Thyroid gland (tissue), 4 donors: ENCODE measurements around the gene USH1G. TPM values are rescaled to one million over a fixed set of nuclear protein-coding genes. Genes with fewer than 3 reads are reported as not detected.

Source experiments
- DNase-seq, 2 donors: peaks; one replicate each; pipeline ENCODE4 v3.0.0-alpha.2; 2019
- H3K27ac ChIP-seq, 3 donors: fragments of 200-600 bp; sonication (generic); 1 replicate in 2 of 3; 2 replicates in 1 of 3; pipeline ENCODE4 v1.5.1; 2016 to 2019; ENCODE audit warnings: mild to moderate bottlenecking in 1 of 3, moderate library complexity in 1 of 3
- H3K27me3 ChIP-seq: fragments of 200-600 bp; sonication (generic); one replicate; pipeline ENCODE4 v1.5.1; 2019
- H3K36me3 ChIP-seq, 2 donors: fragments of 200-600 bp; sonication (generic); one replicate each; pipeline ENCODE4 v1.5.1; 2016 to 2019
- H3K4me1 ChIP-seq, 2 donors: fragments of 200-600 bp; sonication (generic); one replicate each; pipeline ENCODE4 v1.5.1; 2017 to 2019
- H3K4me3 ChIP-seq, 3 donors: fragments of 200-600 bp; sonication (generic); replicated peaks in 1 of 3; 1 replicate in 2 of 3; 2 replicates in 1 of 3; pipeline ENCODE4 v1.5.1; 2016; ENCODE audit warnings: mild to moderate bottlenecking in 1 of 3
- H3K9me3 ChIP-seq: fragments of 200-600 bp; sonication (generic); one replicate; pipeline ENCODE4 v1.5.1; 2017
- CTCF ChIP-seq, 6 experiments: fragments of 200-600 bp in 3 of 6; fragments of 450-650 bp in 3 of 6; sonication (generic) in 3 of 6; IDR thresholded peaks; one replicate each; pipeline ENCODE4 v1.5.1; 2016 to 2019; ENCODE audit warnings: antibody characterized with exemption in 6 of 6, mild to moderate bottlenecking in 2 of 6, inconsistent platforms in 1 of 6, moderate library complexity in 1 of 6
- POLR2A ChIP-seq, 2 donors: fragments of 450-650 bp; IDR thresholded peaks; one replicate each; pipeline ENCODE4 v1.6.1; 2017; ENCODE audit warnings: antibody characterized with exemption in 2 of 2, mild to moderate bottlenecking in 2 of 2, moderate library complexity in 1 of 2
- WGBS, 2 donors: methylation state at CpG; one replicate each; pipeline ENCODE4 v1.1.5; 2017; 5-methylcytosine and 5-hydroxymethylcytosine counted together
- intact Hi-C: fragments of 100-400 bp; cut with DNase I; formaldehyde crosslinking; loops from one replicate; pipeline ENCODE4 v1.15.1; 2023
- total RNA-seq, 4 donors: library from RNA; depleted of rRNA; stranded (reverse); fragments of >200 nt; gene quantifications; one replicate each; pipeline ENCODE4 v1.2.3, GENCODE V29; 2016

USH1G gene
- total RNA-seq, 4 donors from 2014 or later: not detected

GRCh38 chr17:74901353-74902135 is 21.5 kb downstream of the USH1G start:
- Histone ChIP-seq H3K4me1 (no peaks in the 10 kb centered on the region), H3K27ac (no peak overlapping the region), H3K9me3 (no peaks in the 10 kb centered on the region), H3K27me3 (no peaks in the 10 kb centered on the region), H3K4me3 (no peak overlapping the region), H3K36me3 (no peaks in the 10 kb centered on the region)
- DNase-seq: no peak
- TF ChIP-seq CTCF (IDR thresholded peaks at IDR 0.05): no peak
- no peak for TF ChIP-seq POLR2A (IDR thresholded peaks at IDR 0.05)
- 76 to 77% methylated on average over 8 to 14 of the region's 14 CpGs for WGBS, 2 donors
- intact Hi-C loops: no loop called here

GRCh38 chr17:74900208-74900607 is 22.8 kb downstream of the USH1G start:
- no peak for DNase-seq
- Histone ChIP-seq H3K36me3 (no peaks in the 10 kb centered on the region), H3K27me3 (no peaks in the 10 kb centered on the region), H3K4me1 (no peaks in the 10 kb centered on the region), H3K27ac (no peak overlapping the region), H3K4me3 (no peak overlapping the region), H3K9me3 (no peaks in the 10 kb centered on the region)
- TF ChIP-seq POLR2A (IDR thresholded peaks at IDR 0.05) (no peak), CTCF (IDR thresholded peaks at IDR 0.05) (no peak)
- 78 to 80% methylated on average over 8 of the region's 8 CpGs for WGBS, 2 donors
- intact Hi-C loops: no loop called here

GRCh38 chr17:74898376-74898946 is 24.6 kb downstream of the USH1G start:
- TF ChIP-seq CTCF (IDR thresholded peaks at IDR 0.05) (no peak), POLR2A (IDR thresholded peaks at IDR 0.05) (no peak)
- intact Hi-C loops: no loop called here
- Histone ChIP-seq H3K36me3 (no peaks in the 10 kb centered on the region), H3K4me1 (peaks cover under 1 to 4% of the 10 kb centered on the region in 2 donors), H3K9me3 (no peaks in the 10 kb centered on the region), H3K4me3 (no peak overlapping the region), H3K27ac (no peak overlapping the region), H3K27me3 (peaks cover 12% of the 10 kb centered on the region)
- 74 to 80% methylated on average over 11 of the region's 11 CpGs for WGBS, 2 donors
- DNase-seq: no peak

GRCh38 chr17:74893936-74894671 is 29.0 kb downstream of the USH1G start:
- Histone ChIP-seq H3K4me3 (no peak overlapping the region), H3K9me3 (no peaks in the 10 kb centered on the region), H3K27ac (no peak overlapping the region), H3K27me3 (peaks cover 17% of the 10 kb centered on the region), H3K4me1 (peaks cover 5 to 10% of the 10 kb centered on the region in 2 donors), H3K36me3 (no peaks in the 10 kb centered on the region)
- intact Hi-C loops: no loop called here
- DNase-seq: no peak
- WGBS, 2 donors: 47 to 52% methylated on average over 8 to 16 of the region's 22 CpGs
- no peak for TF ChIP-seq CTCF (IDR thresholded peaks at IDR 0.05)
